CD14-positive monocyte (primary cell): ENCODE results near the gene TRIOBP. TPM values are rescaled to one million over a fixed set of nuclear protein-coding genes. Genes with fewer than 3 reads are reported as not detected.

Experiments used
- DNase-seq, 3 donors: peaks; one replicate each; pipeline ENCODE4 v3.0.0-alpha.2; 2011 to 2022
- H2AFZ ChIP-seq: 2 replicates; pipeline ENCODE4 v1.6.0; 2012; ENCODE audit warnings: mild to moderate bottlenecking, low read depth, low read length, inconsistent platforms; ENCODE audit not compliant: insufficient read depth, poor library complexity, severe bottlenecking
- H3K27ac ChIP-seq, 2 donors: 1 replicate in 1 of 2; 2 replicates in 1 of 2; pipeline ENCODE4 v1.5.1; 2012 to 2013; ENCODE audit warnings: low read length in 2 of 2, control low read depth in 1 of 2, inconsistent platforms in 1 of 2, low read depth in 1 of 2, mild to moderate bottlenecking in 1 of 2
- H3K27me3 ChIP-seq, 2 donors: one replicate each; pipeline versions ENCODE4 v1.6.0 to v1.6.1; 2011 to 2013; ENCODE audit warnings: low read length in 2 of 2; ENCODE audit not compliant: control insufficient read depth in 2 of 2, insufficient read depth in 2 of 2
- H3K36me3 ChIP-seq, 2 donors: replicated peaks in 1 of 2; 1 replicate in 1 of 2; 2 replicates in 1 of 2; pipeline versions ENCODE4 v1.5.1 to v1.6.1; 2012 to 2013; ENCODE audit warnings: low read length in 2 of 2, control low read depth in 1 of 2, inconsistent platforms in 1 of 2, mild to moderate bottlenecking in 1 of 2; ENCODE audit not compliant: insufficient read depth in 2 of 2, control insufficient read depth in 1 of 2
- H3K4me1 ChIP-seq, 2 donors: 1 replicate in 1 of 2; 2 replicates in 1 of 2; pipeline versions ENCODE4 v1.5.1 to v1.6.1; 2012 to 2013; ENCODE audit warnings: low read length in 2 of 2, control low read depth in 1 of 2, inconsistent platforms in 1 of 2, mild to moderate bottlenecking in 1 of 2, moderate library complexity in 1 of 2; ENCODE audit not compliant: insufficient read depth in 2 of 2, control insufficient read depth in 1 of 2
- H3K4me2 ChIP-seq: replicated peaks from 2 replicates; pipeline ENCODE3; 2012; ENCODE audit warnings: low read length, moderate library complexity, mild to moderate bottlenecking; ENCODE audit not compliant: poor library complexity, severe bottlenecking; ENCODE audit errors: extremely low read depth
- H3K4me3 ChIP-seq, 3 experiments: fragments of 200-600 bp in 1 of 3; sonication (generic) in 1 of 3; replicated peaks in 1 of 3; 1 replicate in 2 of 3; 2 replicates in 1 of 3; pipeline ENCODE4 v1.5.1; 2011 to 2013; ENCODE audit warnings: low read length in 3 of 3, mild to moderate bottlenecking in 3 of 3, control low read depth in 2 of 3, low read depth in 2 of 3, inconsistent platforms in 1 of 3, moderate library complexity in 1 of 3
- H3K79me2 ChIP-seq: 2 replicates; pipeline ENCODE4 v1.6.0; 2012; ENCODE audit warnings: mild to moderate bottlenecking, control low read depth, inconsistent platforms, low read length, moderate library complexity; ENCODE audit not compliant: insufficient read depth
- H3K9ac ChIP-seq: 2 replicates; pipeline ENCODE4 v1.6.0; 2017; ENCODE audit warnings: low read length, mild to moderate bottlenecking; ENCODE audit not compliant: insufficient read depth, poor library complexity, severe bottlenecking
- H3K9me3 ChIP-seq, 2 donors: replicated peaks in 1 of 2; 1 replicate in 1 of 2; 2 replicates in 1 of 2; pipeline versions ENCODE4 v1.5.1 to v1.6.1; 2012 to 2013; ENCODE audit warnings: low read length in 2 of 2, control low read depth in 1 of 2; ENCODE audit not compliant: control insufficient read depth in 1 of 2, insufficient read depth in 1 of 2
- H4K20me1 ChIP-seq: 2 replicates; pipeline ENCODE4 v1.6.0; 2012; ENCODE audit warnings: mild to moderate bottlenecking, low read length, control low read depth, moderate library complexity; ENCODE audit not compliant: insufficient read depth
- H3K27ac Mint-ChIP-seq, 7 donors: one replicate each; pipeline ENCODE4 v1.8.0; 2020; ENCODE audit warnings: mild to moderate bottlenecking in 7 of 7, mixed read lengths in 7 of 7, moderate library complexity in 6 of 7, inconsistent platforms in 2 of 7
- H3K27me3 Mint-ChIP-seq, 3 donors: one replicate each; pipeline ENCODE4 v1.8.0; 2021 to 2022; ENCODE audit warnings: low read depth in 3 of 3, mild to moderate bottlenecking in 3 of 3, mixed read lengths in 3 of 3, moderate library complexity in 3 of 3, inconsistent platforms in 1 of 3
- H3K36me3 Mint-ChIP-seq, 2 donors: one replicate each; pipeline ENCODE4 v1.8.0; 2020; ENCODE audit warnings: mixed read lengths in 2 of 2, inconsistent platforms in 1 of 2, mild to moderate bottlenecking in 1 of 2
- H3K4me1 Mint-ChIP-seq: one replicate; pipeline ENCODE4 v1.8.0; 2020; ENCODE audit warnings: mild to moderate bottlenecking, mixed read lengths
- H3K4me3 Mint-ChIP-seq, 2 donors: one replicate each; pipeline ENCODE4 v1.8.0; 2020; ENCODE audit warnings: mild to moderate bottlenecking in 2 of 2, mixed read lengths in 2 of 2, moderate library complexity in 1 of 2
- H3K9me3 Mint-ChIP-seq, 7 donors: one replicate each; pipeline ENCODE4 v1.8.0; 2020 to 2022; ENCODE audit warnings: mixed read lengths in 7 of 7, mild to moderate bottlenecking in 6 of 7, moderate library complexity in 6 of 7, inconsistent platforms in 2 of 7
- WGBS: methylation state at CpG from one replicate; pipeline ENCODE4 v1.1.5; 2013; ENCODE audit warnings: missing lambda C conversion rate; ENCODE audit not compliant: insufficient coverage; 5-methylcytosine and 5-hydroxymethylcytosine counted together
- intact Hi-C, 2 donors: fragments of 100-400 bp; cut with micrococcal nuclease; formaldehyde crosslinking; loops; one replicate each; pipeline versions ENCODE4 v1.15.0 to v1.15.1; 2023
- polyA plus RNA-seq, 3 donors: library from polyadenylated mRNA; depleted of rRNA in 1 of 3; unstranded in 2 of 3; stranded (reverse) in 1 of 3; fragments of 300-500 nt in 2 of 3; fragments of >200 nt in 1 of 3; fragmentation: Illumina TruSeq in 2 of 3; gene quantifications; 1 replicate in 2 of 3; 2 replicates in 1 of 3; pipeline ENCODE4 v1.2.3, GENCODE V29; 2012 to 2021
- TF ChIP-seq, protein P1 (sequence below): fragments of 200-600 bp; IDR thresholded peaks from one replicate; pipeline ENCODE4 v1.8.0; 2022; ENCODE audit warnings: antibody characterized with exemption, mild to moderate bottlenecking

TRIOBP gene
- polyA plus RNA-seq, 3 donors: 43.0 to 46.6 (median 44.7) TPM

DNA sequence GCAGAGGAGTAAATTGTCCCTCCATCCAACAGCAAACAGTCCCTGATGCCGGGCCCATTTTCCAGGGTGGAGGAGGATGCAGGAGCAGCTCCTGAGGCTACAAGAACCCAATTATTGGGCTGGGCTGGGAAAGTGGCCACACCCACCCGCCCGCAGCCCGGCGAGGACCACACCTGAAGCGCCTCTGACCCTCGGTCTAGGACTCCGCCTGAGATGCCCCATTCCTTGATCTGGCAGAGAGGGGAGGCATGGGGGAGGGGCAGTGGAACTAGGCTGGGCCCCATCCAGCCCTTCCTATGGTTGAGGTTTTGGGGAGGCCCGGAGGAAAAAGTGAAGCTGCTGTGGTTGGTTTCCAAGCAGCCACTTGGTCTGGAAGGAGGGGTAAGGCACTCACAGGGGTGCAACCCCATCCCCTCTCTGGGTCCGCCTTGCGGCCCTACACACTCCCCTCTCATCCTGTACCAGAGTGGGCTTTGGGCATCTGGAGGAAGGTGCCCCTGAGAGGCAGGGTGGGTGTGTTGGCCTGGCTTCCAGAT is 23.9 kb upstream of the TRIOBP start:
- no peak for DNase-seq
- Histone ChIP-seq H3K9me3 (no peaks in the 10 kb centered on the region), H3K4me3 (peak overlapping the region in 1 of 3 experiments; percentile 38), H4K20me1 (peaks cover 24% of the 10 kb centered on the region), H3K79me2 (peaks cover 47% of the 10 kb centered on the region), H3K4me1 (peaks cover 57 to 62% of the 10 kb centered on the region in 2 donors), H3K27me3 (no peaks in the 10 kb centered on the region), H3K4me2 (peak overlapping the region; percentile 41), H3K9ac (no peak overlapping the region), H3K27ac (no peak overlapping the region), H3K36me3 (peaks cover under 1 to 2% of the 10 kb centered on the region in 2 donors), H2AFZ (peak overlapping the region; percentile 59)
- WGBS: 9% methylated on average over 4 of the region's 11 CpGs
- H3K4me1 Mint-ChIP-seq: peaks cover 41% of the 10 kb centered on the region
- intact Hi-C loops: loop anchor here in 1 of 2 donors (10.0 kb wide), 2 partner anchors 72 to 172 kb away; partner anchors contain the start of genes ANKRD54 and EIF3L
- TF ChIP-seq, protein P1, sequence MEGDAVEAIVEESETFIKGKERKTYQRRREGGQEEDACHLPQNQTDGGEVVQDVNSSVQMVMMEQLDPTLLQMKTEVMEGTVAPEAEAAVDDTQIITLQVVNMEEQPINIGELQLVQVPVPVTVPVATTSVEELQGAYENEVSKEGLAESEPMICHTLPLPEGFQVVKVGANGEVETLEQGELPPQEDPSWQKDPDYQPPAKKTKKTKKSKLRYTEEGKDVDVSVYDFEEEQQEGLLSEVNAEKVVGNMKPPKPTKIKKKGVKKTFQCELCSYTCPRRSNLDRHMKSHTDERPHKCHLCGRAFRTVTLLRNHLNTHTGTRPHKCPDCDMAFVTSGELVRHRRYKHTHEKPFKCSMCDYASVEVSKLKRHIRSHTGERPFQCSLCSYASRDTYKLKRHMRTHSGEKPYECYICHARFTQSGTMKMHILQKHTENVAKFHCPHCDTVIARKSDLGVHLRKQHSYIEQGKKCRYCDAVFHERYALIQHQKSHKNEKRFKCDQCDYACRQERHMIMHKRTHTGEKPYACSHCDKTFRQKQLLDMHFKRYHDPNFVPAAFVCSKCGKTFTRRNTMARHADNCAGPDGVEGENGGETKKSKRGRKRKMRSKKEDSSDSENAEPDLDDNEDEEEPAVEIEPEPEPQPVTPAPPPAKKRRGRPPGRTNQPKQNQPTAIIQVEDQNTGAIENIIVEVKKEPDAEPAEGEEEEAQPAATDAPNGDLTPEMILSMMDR: no peak
- H3K36me3 Mint-ChIP-seq: peaks cover 1 to 14% of the 10 kb centered on the region in 2 donors
- H3K9me3 Mint-ChIP-seq: no peaks in the 10 kb centered on the region
- peak overlapping the region; percentile 20 to 30 for H3K4me3 Mint-ChIP-seq
- no peak overlapping the region for H3K27ac Mint-ChIP-seq
- H3K27me3 Mint-ChIP-seq: peaks cover 0 to 4% (median 2%) of the 10 kb centered on the region in 3 donors

DNA sequence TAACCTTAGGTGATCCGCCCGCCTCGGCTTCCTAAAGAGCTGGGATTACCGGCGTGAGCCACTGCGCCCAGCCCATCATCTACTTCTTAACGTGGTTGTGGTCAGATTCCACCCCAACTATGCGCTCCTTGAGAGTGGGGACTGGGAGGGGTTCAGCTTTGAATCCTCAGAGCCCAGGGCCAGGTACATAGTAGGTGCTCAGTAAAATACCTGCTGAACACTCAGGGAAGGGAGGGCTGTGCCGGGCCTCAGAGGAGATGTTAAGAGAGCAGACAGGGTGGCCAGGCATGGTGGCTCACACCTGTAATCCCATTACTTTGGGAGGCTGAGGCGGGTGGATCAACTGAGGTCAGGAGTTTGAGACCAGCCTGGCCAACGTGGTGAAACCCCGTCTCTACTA is 22.6 kb upstream of the TRIOBP start:
- WGBS: 100% methylated on average over 1 of the region's 12 CpGs
- H3K4me2 ChIP-seq: no peak overlapping the region
- H3K36me3 Mint-ChIP-seq: peaks cover 3 to 22% of the 10 kb centered on the region in 2 donors

More for the DNA sequence above, 22.6 kb upstream of the TRIOBP start:
- Mint-ChIP-seq H3K27me3 (peaks cover 0 to 4% (median 2%) of the 10 kb centered on the region in 3 donors), H3K4me3 (peak overlapping the region in 1 of 2 donors; percentile 57), H3K27ac (peak overlapping the region; percentile 83 to 94 (median 90)), H3K4me1 (peaks cover 46% of the 10 kb centered on the region), H3K9me3 (no peaks in the 10 kb centered on the region)
- no peaks in the 10 kb centered on the region for H3K9me3 ChIP-seq
- H3K27me3 ChIP-seq: no peaks in the 10 kb centered on the region
- TF ChIP-seq, protein P1: no peak
- no peak for DNase-seq
- H3K4me1 ChIP-seq: peaks cover 62 to 67% of the 10 kb centered on the region in 2 donors
- intact Hi-C loops: loop anchor here in 1 of 2 donors (10.0 kb wide), 2 partner anchors 71 to 171 kb away; partner anchors contain the start of genes ANKRD54 and EIF3L
- H3K4me3 ChIP-seq: no peak overlapping the region
- peaks cover 6 to 12% of the 10 kb centered on the region in 2 donors for H3K36me3 ChIP-seq
- peak overlapping the region; percentile 27 for H3K9ac ChIP-seq
- peaks cover 55% of the 10 kb centered on the region for H3K79me2 ChIP-seq
- H2AFZ ChIP-seq: peak overlapping the region; percentile 13
- H3K27ac ChIP-seq: peak overlapping the region; percentile 78 to 80
- peaks cover 34% of the 10 kb centered on the region for H4K20me1 ChIP-seq
